Umbilical cord (tissue), 2 donors: ENCODE data around the gene GCSH. TPM values are rescaled to one million over a fixed set of nuclear protein-coding genes. Genes with fewer than 3 reads are reported as not detected.
A peak's percentile ranks its signal among the peaks of the same experiment; 100 is the strongest.
"Not testable (repeated sequence)": the region's sequence is repeated elsewhere in the genome, so short reads cannot be mapped to it uniquely, and the experiment has no call there.

ENCODE experiments used
- DNase-seq: peaks from one replicate; pipeline ENCODE4 v3.0.0-alpha.2; 2015; ENCODE audit warnings: low spot score
- total RNA-seq: library from RNA; depleted of rRNA; stranded (reverse); fragments of >200 nt; gene quantifications from one replicate; pipeline ENCODE4 v1.2.3, GENCODE V29; 2014; ENCODE audit warnings: low replicate concordance; ENCODE audit not compliant: insufficient read depth

The GCSH gene
- total RNA-seq: 17.6 TPM

DNA sequence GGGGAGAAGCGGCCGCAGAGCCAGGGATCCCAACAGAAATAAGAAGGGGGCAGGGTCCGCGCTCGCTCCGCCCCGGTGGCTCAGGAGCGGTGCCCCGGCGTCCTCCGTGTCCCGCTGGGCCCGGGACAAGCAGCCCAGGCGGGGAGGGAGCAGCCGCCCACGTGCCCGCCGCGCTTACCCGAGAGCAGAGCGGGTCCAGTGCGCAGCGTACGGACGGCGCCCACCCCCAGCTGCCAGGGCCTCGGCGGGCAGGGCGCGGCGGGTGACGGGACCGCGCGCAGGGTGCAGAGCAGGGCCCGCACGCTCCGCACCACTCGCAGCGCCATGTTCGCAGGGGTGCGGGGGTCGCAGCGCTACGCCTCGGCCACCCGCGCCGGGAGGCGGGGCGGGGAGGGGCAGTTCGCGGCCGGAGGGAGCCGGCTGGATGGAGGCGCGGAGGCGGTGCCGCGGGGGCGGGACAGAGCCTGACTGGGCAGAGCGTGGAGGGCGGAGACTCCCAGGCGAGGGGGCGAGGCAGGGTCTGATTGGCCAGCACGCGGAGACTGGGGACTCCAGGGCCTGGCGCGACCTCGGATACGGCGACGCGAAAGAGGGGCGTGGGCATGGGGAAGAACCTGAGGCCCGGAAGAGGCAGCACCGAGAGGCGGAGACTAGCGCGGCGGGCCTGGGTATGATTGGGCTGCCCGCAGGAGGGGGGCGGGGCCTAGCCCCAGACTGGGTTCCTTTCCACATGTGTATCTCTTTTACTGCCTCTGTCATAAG is at the start of gene GCSH:
GCSH (minus strand) TSS at position 443 of the 762 bp plus-strand sequence; CDS start at position 326, 117 bp downstream.
- peak; percentile 99 for DNase-seq

DNA sequence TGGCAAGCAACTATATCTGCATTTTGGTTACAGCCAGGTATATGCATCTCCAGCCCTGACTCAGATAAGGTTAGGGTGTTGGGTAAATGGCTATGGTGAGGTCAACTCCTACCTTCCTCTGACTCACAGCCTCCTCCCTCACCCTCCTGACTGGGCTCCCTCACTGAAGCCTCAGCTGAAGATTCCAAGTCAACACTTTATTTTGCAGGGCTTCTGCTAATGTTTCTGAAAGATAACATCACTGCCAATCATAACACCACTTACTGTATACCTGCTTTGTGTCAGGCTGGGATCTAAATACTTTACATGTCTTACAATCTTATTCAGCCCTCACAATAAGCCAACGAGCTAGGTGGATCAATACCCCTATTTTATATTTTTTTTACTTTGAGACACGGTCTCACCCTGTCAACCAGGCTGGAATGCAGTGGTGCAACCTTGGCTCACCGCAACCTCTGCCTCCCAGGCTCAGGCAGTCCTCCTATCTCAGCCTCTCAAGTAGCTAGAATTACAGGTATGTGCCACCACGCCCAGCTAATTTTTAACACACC is 47.8 kb upstream of the GCSH start:
- DNase-seq: peak; percentile 50

DNA sequence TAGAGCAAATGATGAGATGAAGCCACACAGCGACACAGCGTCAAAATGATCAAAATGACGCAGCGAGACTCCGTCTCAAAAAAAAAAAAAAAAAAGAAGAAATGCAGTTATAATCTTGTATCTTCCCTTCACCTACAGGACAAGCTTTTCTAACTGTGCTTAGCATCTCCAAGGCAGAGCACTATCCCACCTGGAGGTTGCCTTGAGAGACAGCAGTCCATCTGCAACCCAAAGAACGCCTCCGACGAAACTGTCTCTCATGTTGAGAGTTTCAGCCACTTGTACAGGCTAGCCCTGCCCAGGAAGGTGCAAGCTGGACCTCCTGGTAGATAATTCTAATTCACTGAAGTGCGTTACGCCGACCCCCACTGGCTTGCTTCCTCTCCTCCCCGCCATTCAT is 46.7 kb upstream of the GCSH start:
- DNase-seq: no peak

GRCh38 chr16:81140930-81141780 is 45.0 kb upstream of the GCSH start:
- no peak for DNase-seq

DNA sequence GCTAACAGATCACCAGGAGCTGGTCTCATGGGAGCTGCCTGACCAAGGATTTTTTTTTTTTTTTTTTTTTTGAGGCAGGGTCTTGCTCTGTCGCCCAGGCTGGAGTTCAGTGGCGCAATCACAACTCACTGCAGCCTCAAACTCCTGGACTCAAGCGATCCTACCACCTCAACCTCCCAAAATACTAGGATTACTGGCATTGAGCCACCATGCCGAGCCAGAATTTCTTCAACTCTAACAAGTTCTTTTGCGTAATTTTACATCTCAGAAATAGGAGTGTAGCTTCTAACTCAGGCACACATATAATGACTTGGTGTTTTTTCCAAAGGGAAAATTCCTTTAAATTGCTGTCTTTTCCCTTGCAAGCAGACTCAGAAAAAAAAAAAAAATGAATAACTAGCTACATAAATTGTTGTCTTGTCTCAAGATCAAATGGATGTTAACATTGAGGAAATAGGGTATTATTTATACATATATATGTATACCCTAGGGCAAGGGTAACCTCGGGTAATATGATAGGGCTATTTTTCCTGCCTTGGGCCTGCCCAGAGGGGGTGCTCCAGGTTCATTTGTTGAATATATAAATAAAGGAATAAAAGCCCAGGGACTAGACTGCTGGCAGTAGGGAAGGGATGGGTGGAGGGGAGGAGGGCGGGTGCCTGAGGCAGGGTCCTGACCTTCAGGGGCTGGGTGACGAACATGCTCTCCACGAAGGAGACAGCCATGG is 42.8 kb upstream of the GCSH start:
- no peak for DNase-seq

- DNase-seq: no peak
These were observed 41.6 kb upstream of the GCSH start for GRCh38 chr16:81137754-81138153.

DNA sequence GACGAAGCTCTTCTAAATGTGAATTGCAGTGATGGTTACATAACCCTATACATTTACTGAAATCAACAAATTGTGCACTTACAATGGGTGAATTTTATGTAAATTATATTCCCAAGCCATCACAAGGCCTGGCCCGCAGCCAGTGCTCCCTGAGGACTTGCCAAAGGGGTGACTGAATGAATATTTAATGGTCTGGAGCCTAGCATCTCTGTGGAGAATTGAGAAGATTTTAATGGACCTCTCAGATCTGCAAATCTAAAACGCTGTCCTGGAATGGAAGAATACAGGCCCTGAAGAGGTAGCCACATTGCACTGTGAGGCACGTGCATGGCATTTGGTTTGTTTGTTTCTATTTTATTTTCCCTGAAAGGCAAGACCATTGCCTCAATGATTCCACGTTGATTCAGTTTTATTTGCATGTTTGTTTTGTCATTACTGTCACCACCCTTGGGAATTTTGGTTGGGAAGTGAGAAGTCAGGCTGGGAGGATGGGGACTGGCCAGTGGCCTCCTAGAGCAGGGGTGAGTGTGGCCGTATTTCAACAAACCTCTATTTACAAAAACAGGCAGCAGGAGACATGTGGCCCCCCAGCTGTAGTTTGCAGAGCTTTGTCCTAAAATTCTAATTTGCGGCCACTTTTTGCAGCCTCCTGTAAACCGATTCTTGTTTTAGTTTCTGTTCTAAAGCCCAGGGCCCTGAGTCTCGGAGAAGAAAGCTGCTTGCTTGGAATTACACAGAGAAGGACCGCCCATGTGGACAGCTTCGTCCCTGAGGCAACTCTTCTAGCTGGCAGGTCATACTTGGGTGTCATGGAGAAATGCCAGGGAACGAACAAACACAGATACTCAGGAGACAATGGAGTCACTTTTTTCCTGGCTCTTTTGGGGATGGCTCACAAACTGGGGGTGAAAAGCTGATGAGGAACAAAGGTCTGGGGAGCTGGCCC is 40.5 kb upstream of the GCSH start:
- DNase-seq: peak; percentile 8

GRCh38 chr16:81130126-81130525 is 33.9 kb upstream of the GCSH start:
- no peak for DNase-seq

DNA sequence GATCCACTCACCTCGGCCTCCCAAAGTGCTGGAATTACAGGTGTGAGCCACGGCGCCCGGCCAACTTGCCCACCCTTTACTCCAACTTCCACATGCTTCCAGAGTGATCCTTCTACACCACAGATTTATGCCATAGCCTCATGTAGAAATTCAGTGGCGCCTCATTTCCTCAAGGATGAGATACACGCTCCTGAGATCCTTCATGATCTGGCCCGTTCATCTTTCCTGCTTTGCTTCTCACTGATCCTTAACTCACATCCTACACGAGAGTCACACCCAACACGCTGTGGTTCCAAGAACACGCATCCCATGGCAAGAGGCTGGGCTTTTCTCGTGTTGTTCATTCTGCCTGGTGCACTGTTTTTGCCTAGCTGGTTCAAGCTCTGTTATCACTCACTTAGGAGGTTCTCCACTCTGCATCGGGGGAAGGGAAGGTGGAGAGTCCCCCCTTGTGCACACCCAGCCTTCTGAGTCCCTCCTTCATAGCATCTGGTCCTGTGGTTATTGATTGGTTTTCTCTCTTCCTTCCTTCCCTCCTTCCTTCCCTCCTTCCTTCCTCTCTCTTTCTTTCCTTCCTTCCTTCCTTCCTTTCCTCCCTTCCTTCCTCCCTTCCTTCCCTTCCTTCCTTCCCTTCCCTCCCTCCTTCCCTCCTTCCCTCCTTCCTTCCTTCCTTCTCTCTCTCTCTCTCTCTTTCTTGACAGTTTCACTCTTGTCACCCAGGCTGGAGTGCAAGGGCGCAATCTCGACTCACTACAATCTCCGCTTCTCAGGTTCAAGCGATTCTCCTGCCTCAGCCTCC is 32.7 kb upstream of the GCSH start:
- no peak for DNase-seq

DNA sequence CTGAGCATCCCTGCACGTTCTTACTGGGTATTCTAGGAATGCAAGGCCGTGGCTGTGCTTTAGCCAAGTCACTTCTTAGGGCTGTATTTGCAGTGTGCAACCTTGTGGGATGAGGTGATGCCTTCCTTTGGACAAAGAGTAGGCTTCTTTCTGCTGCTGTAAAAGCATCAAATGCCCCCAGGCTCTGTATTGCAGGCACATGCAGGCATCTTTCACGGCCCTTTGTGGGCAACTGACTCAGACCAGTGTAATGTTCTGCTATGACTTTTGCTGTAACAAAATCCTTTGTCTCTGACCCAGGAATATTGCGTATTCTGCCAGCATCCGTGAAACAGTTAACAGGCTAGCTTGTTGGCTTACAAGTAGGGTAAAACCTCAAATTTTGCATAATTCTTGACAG is 30.9 kb upstream of the GCSH start:
- DNase-seq: no peak

DNA sequence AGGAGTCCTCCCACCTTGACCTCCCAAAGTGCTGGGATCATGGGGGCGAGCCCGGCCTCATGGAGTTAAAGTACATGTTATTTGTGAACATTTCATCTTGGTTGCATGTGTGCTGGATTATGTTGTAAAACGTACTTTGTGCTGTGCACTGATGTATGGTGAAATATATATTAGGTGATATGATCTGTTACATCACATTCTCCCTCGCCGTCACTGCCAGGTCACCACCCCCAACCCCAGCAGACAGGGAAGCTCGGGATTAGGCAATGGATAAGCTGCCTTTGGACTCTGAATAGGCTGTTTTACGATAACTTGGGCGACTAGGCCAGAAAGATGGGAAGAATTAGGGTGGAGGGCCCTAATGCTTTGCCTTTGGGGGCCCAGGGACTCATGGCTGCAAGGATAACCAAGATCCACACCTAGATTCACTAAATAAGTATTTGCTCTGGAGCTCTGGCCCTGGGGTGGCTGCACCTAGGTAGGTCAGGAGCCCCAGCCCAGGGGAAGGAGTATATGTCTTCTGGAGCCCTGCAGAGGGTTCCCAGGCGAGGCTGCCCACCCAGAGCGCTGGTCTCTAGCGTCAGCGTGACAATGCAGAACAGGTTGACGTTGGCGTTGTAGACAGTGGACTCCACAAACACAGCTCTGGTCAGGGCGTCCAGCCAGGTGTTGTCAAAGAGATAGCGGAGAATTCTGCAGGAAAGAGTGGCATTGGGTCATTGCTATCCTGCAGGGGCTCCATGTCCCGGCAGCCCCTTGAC is 27.1 kb upstream of the GCSH start:
- DNase-seq: no peak

DNA sequence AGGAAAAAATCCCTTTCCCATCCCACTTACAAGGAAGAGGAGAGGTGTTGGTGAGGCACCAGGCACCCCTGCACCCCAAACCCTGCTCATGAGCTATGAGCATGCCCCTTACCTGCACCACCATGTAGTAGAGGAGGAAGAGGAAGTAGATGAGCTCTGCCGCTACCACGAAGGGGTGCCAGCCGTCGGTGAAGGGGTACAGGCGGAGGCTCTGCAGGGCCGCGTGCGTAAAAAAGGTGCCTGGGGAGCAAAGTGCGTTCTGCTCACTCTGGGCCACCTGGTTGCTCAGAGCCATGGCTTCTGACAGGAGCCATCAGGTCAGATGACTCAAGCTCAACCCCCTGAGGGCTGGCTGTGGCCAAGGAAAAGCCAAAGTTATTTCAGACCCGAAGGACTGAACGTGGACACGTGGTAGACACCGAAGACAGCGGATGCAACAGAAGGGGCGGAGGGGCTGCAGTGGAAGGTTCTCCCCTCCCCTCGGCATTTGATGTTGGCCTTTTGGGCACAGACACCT is 25.3 kb upstream of the GCSH start:
- DNase-seq: no peak

DNA sequence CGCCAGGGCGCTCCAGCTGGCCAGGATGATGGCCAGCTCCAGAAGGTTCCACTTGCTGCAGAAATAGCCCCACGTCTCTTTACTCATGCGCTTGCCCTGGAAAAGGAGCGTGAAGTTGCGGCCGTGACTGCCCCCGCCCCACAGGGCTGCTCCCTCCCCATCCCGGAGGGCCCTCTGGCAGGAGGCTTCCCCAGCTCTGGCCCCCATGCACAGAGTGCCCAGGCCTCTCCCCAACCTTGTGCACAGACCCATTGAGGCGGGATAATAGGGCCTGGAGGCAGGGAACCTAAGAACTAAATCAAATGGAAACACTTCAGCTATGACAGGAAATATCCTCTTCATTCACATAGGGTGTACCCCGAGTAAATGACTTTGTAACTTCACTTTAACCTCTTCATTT is 21.2 kb upstream of the GCSH start:
- no peak for DNase-seq

DNA sequence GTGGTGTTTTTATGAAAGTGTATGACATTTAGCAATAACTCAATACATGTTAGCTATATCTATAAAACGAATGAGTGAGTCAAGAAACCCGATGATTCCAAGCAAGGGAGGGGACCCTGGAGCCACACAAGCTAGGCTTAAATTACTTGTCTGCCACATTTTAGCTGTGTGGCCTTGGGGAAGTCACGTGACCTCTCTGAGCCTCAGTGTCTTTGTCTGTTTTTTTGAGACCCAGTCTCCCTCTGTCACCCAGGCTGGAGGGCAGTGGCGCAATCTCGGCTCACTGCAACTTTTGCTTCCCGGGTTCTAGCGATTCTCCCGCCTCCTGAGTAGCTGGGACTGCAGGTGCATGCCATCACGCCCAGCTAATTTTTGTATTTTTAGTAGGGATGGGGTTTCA is 20.1 kb upstream of the GCSH start:
- DNase-seq: no peak

GRCh38 chr16:81112453-81112852 is 16.3 kb upstream of the GCSH start:
- DNase-seq: no peak

- not testable (repeated sequence) for DNase-seq
These were observed 13.1 kb upstream of the GCSH start for GRCh38 chr16:81109274-81109673.

GRCh38 chr16:81107511-81107910 is 11.3 kb upstream of the GCSH start:
- DNase-seq: no peak

DNA sequence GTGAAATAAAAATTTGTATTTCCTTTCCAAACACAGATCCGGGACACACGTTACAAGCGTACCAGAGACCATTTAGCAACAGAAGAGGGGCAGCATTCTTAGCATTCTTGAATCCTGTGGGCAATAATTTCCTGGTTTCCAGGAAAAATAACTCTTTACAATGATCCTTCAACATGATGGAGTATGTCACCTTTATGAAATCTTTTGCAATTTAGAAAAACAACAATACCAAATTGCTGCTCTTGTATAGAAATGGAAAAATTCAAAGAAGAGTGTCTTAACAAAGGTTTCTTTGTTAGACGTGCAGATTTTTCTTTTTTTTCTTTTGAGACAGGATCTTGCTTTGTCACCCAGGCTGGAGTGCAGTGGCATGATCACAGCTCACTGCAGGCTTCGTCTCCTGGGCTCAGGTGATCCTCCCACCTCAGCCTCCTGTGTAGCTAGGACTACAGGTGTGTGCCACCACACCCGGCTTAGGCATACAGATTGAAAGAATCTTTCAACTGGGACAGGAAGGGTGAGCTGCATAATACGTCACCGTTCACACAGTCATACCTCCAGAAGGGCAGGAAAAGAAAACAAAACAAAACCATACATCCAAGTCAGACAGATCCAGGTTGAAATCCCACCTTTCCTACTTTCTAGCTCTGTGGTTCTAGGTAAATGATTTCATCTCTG is 10.8 kb upstream of the GCSH start:
- peak; percentile 4 for DNase-seq
